ENCODE results near the gene UQCRHL.

DNA sequence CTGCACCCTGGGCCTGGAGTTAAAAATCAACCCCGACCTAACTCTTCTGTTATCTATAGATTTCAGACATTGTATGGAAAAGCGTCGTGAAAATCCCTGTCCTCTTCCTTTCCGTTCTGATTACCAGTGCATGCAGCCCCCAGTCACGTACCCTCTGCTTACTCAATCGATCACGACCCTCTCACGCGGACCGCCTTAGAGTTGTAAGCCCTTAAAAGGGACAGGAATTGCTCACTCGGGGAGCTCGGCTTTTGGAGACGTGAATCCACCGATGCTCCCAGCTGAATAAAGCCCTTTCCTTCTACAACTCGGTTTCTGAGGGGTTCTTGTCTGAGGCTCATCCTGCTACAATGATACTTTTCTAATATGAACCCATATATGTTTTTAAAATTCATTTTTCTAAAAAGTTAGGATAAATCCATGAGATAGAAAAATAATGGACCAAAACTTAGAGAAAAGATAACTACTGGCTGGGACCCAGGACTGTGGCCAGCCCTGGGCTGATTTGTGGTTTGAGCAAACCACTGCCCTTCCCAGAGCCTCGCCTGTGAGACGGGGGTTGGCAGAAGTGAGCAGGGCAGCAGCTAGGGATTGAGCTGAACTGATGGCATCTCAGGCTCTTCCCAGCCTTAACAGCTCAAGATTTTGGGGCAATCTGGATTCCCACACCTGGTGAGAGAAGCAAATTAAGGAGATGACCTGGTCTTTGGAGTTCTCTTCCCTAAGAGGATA, 5.0 kb downstream of the UQCRHL start:
- TF ChIP-seq GABPA (IDR thresholded peaks at IDR 0.05; ENCODE audit: low read depth) (no peak), POLR2AphosphoS5 (IDR thresholded peaks at IDR 0.05; ENCODE audit: low read depth) (no peak), SPI1 (IDR thresholded peaks at IDR 0.05; ENCODE audit: borderline replicate concordance, low read depth) (no peak)
- TF ChIP-seq, protein P1, sequence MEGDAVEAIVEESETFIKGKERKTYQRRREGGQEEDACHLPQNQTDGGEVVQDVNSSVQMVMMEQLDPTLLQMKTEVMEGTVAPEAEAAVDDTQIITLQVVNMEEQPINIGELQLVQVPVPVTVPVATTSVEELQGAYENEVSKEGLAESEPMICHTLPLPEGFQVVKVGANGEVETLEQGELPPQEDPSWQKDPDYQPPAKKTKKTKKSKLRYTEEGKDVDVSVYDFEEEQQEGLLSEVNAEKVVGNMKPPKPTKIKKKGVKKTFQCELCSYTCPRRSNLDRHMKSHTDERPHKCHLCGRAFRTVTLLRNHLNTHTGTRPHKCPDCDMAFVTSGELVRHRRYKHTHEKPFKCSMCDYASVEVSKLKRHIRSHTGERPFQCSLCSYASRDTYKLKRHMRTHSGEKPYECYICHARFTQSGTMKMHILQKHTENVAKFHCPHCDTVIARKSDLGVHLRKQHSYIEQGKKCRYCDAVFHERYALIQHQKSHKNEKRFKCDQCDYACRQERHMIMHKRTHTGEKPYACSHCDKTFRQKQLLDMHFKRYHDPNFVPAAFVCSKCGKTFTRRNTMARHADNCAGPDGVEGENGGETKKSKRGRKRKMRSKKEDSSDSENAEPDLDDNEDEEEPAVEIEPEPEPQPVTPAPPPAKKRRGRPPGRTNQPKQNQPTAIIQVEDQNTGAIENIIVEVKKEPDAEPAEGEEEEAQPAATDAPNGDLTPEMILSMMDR (IDR thresholded peaks at IDR 0.05; ENCODE audit: insufficient read depth, low read length) = no peak
- TF ChIP-seq, protein P2, sequence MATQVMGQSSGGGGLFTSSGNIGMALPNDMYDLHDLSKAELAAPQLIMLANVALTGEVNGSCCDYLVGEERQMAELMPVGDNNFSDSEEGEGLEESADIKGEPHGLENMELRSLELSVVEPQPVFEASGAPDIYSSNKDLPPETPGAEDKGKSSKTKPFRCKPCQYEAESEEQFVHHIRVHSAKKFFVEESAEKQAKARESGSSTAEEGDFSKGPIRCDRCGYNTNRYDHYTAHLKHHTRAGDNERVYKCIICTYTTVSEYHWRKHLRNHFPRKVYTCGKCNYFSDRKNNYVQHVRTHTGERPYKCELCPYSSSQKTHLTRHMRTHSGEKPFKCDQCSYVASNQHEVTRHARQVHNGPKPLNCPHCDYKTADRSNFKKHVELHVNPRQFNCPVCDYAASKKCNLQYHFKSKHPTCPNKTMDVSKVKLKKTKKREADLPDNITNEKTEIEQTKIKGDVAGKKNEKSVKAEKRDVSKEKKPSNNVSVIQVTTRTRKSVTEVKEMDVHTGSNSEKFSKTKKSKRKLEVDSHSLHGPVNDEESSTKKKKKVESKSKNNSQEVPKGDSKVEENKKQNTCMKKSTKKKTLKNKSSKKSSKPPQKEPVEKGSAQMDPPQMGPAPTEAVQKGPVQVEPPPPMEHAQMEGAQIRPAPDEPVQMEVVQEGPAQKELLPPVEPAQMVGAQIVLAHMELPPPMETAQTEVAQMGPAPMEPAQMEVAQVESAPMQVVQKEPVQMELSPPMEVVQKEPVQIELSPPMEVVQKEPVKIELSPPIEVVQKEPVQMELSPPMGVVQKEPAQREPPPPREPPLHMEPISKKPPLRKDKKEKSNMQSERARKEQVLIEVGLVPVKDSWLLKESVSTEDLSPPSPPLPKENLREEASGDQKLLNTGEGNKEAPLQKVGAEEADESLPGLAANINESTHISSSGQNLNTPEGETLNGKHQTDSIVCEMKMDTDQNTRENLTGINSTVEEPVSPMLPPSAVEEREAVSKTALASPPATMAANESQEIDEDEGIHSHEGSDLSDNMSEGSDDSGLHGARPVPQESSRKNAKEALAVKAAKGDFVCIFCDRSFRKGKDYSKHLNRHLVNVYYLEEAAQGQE (IDR thresholded peaks at IDR 0.05; ENCODE audit: insufficient replicate concordance, low read depth) = no peak

All from HL-60 (cell line).